Measurements from ENCODE around the gene GRID2.

Gene GRID2

GRCh38 chr4:93031431-93032098 is 727.8 kb downstream of the GRID2 start:
- DNase-seq (ENCODE audit: extremely low read depth, low read depth), result no peak

GRCh38 chr4:93042746-93043145 is 739.0 kb downstream of the GRID2 start:
- DNase-seq (ENCODE audit: extremely low read depth, low read depth), result no peak
- TF ChIP-seq CTCF (IDR thresholded peaks at IDR 0.05; ENCODE audit: low read depth, low read length), result no peak

More at GRCh38 chr4:93031431-93032098, 727.8 kb downstream of the GRID2 start:
- no peak for TF ChIP-seq CTCF (IDR thresholded peaks at IDR 0.05; ENCODE audit: low read depth, low read length)

GRCh38 chr4:93053140-93053539 is 749.4 kb downstream of the GRID2 start:
- TF ChIP-seq CTCF (IDR thresholded peaks at IDR 0.05; ENCODE audit: low read depth, low read length), result no peak

GRCh38 chr4:93061826-93062225 is 758.1 kb downstream of the GRID2 start:
- no peak for DNase-seq (ENCODE audit: extremely low read depth, low read depth)
- TF ChIP-seq CTCF (IDR thresholded peaks at IDR 0.05; ENCODE audit: low read depth, low read length), result no peak

More at GRCh38 chr4:93053140-93053539, 749.4 kb downstream of the GRID2 start:
- no peak for DNase-seq (ENCODE audit: extremely low read depth, low read depth)

GRCh38 chr4:93063325-93063724 is 759.6 kb downstream of the GRID2 start:
- DNase-seq (ENCODE audit: extremely low read depth, low read depth), result no peak
- no peak for TF ChIP-seq CTCF (IDR thresholded peaks at IDR 0.05; ENCODE audit: low read depth, low read length)

GRCh38 chr4:93065790-93066189 is 762.0 kb downstream of the GRID2 start:
- TF ChIP-seq CTCF (IDR thresholded peaks at IDR 0.05; ENCODE audit: low read depth, low read length), result no peak
- DNase-seq (ENCODE audit: extremely low read depth, low read depth), result no peak

- TF ChIP-seq CTCF (IDR thresholded peaks at IDR 0.05; ENCODE audit: low read depth, low read length), result no peak
Measured at GRCh38 chr4:93066749-93067148, 763.0 kb downstream of the GRID2 start.

More at GRCh38 chr4:93066749-93067148, 763.0 kb downstream of the GRID2 start:
- DNase-seq (ENCODE audit: extremely low read depth, low read depth), result no peak

Measured in AG09319 (cell line).